SK-N-MC (cell line): Measurements from ENCODE around the gene UTP3.

ENCODE experiments used
- DNase-seq: peaks from one replicate; pipeline ENCODE4 v3.0.0-alpha.2; 2011; ENCODE audit warnings: low read depth, low spot score
- H3K27ac ChIP-seq: fragments of 200-600 bp; sonication (generic); 2 replicates; pipeline ENCODE4 v1.5.1; 2016; ENCODE audit warnings: mixed run types
- H3K36me3 ChIP-seq: fragments of 200-600 bp; sonication (generic); 2 replicates; pipeline ENCODE4 v1.6.1; 2017; ENCODE audit warnings: antibody characterized with exemption, low read length, mixed read lengths; ENCODE audit not compliant: insufficient read depth
- H3K4me3 ChIP-seq: fragments of 200-600 bp; sonication (generic); 2 replicates; pipeline ENCODE4 v1.5.1; 2016
- H3K9ac ChIP-seq: fragments of 200-600 bp; sonication (generic); 2 replicates; pipeline ENCODE4 v1.8.0; 2017; ENCODE audit warnings: mixed run types, mixed read lengths; ENCODE audit not compliant: insufficient read length
- H3K9me3 ChIP-seq: fragments of 200-600 bp; sonication (generic); 2 replicates; pipeline ENCODE4 v1.6.1; 2017; ENCODE audit warnings: low read depth, mild to moderate bottlenecking, antibody characterized with exemption, low read length, moderate library complexity, mixed read lengths
- EZH2 ChIP-seq: fragments of 200-600 bp; sonication (generic); IDR thresholded peaks from one replicate; pipeline ENCODE4 v1.6.1; 2017; ENCODE audit warnings: antibody characterized with exemption
- FOXP2 ChIP-seq: optimal IDR thresholded peaks from 2 replicates; pipeline ENCODE3; 2011; ENCODE audit warnings: mild to moderate bottlenecking, moderate library complexity; ENCODE audit not compliant: insufficient read depth; ENCODE audit errors: extremely low read length, control extremely low read depth
- POLR2AphosphoS5 ChIP-seq: IDR thresholded peaks from 2 replicates; pipeline ENCODE4 v1.6.1; 2012; ENCODE audit warnings: mild to moderate bottlenecking, low read depth, low read length, borderline replicate concordance

UTP3 gene

GRCh38 chr4:70666369-70666768 lies 22.0 kb upstream of the UTP3 start, which contains the start of gene JCHAIN:
Gene JCHAIN (minus strand): TSS chr4:70666508. CDS start chr4:70666490, 18 bp downstream.
- DNase-seq: no peak
- H3K36me3 ChIP-seq: no peaks in the 10 kb centered on the region
- no peak within 1 kb of the TSS for H3K27ac ChIP-seq
- H3K9ac ChIP-seq: no peak within 1 kb of the TSS
- H3K9me3 ChIP-seq: no peaks in the 10 kb centered on the region
- no peak within 1 kb of the TSS for H3K4me3 ChIP-seq
- TF ChIP-seq EZH2 (no peak), FOXP2 (no peak), POLR2AphosphoS5 (no peak)

- peak overlapping the region; percentile 42; the same call in 1 of the 2 replicates for H3K27ac ChIP-seq
- TF ChIP-seq FOXP2 (no peak), POLR2AphosphoS5 (no peak), EZH2 (no peak)
- no peaks in the 10 kb centered on the region for H3K9me3 ChIP-seq
- DNase-seq: peak; percentile 22
- H3K9ac ChIP-seq: no peak overlapping the region
- H3K4me3 ChIP-seq: no peak overlapping the region
- no peaks in the 10 kb centered on the region for H3K36me3 ChIP-seq
Observed at GRCh38 chr4:70667740-70668535, 20.4 kb upstream of the UTP3 start.

GRCh38 chr4:70670332-70671014 lies 17.9 kb upstream of the UTP3 start:
- Histone ChIP-seq H3K9ac (no peak overlapping the region), H3K9me3 (no peaks in the 10 kb centered on the region), H3K27ac (no peak overlapping the region), H3K4me3 (no peak overlapping the region), H3K36me3 (no peaks in the 10 kb centered on the region)
- TF ChIP-seq POLR2AphosphoS5: no peak
- TF ChIP-seq EZH2: no peak
- TF ChIP-seq FOXP2: no peak
- DNase-seq: no peak

- no peak for DNase-seq
- H3K9ac ChIP-seq: no peak overlapping the region
- no peaks in the 10 kb centered on the region for H3K9me3 ChIP-seq
- no peaks in the 10 kb centered on the region for H3K36me3 ChIP-seq
- no peak overlapping the region for H3K27ac ChIP-seq
- TF ChIP-seq FOXP2 (no peak), EZH2 (no peak), POLR2AphosphoS5 (no peak)
- no peak overlapping the region for H3K4me3 ChIP-seq
Observed at GRCh38 chr4:70671091-70671490, 17.2 kb upstream of the UTP3 start.

- H3K9me3 ChIP-seq: no peaks in the 10 kb centered on the region
- H3K9ac ChIP-seq: no peak overlapping the region
- no peak for DNase-seq
- TF ChIP-seq FOXP2 (no peak), POLR2AphosphoS5 (no peak), EZH2 (no peak)
- no peak overlapping the region for H3K4me3 ChIP-seq
- no peak overlapping the region for H3K27ac ChIP-seq
- H3K36me3 ChIP-seq: no peaks in the 10 kb centered on the region
Observed at GRCh38 chr4:70674191-70674590, 14.1 kb upstream of the UTP3 start.

GRCh38 chr4:70674731-70675130 lies 13.6 kb upstream of the UTP3 start:
- TF ChIP-seq EZH2: no peak
- no peak for TF ChIP-seq FOXP2
- TF ChIP-seq POLR2AphosphoS5: no peak
- Histone ChIP-seq H3K36me3 (no peaks in the 10 kb centered on the region), H3K9ac (no peak overlapping the region), H3K4me3 (no peak overlapping the region), H3K27ac (no peak overlapping the region), H3K9me3 (no peaks in the 10 kb centered on the region)
- DNase-seq: no peak

- no peaks in the 10 kb centered on the region for H3K36me3 ChIP-seq
- TF ChIP-seq EZH2 (no peak), FOXP2 (no peak), POLR2AphosphoS5 (no peak)
- no peak for DNase-seq
- H3K4me3 ChIP-seq: no peak overlapping the region
- no peak overlapping the region for H3K27ac ChIP-seq
- H3K9me3 ChIP-seq: no peaks in the 10 kb centered on the region
- H3K9ac ChIP-seq: no peak overlapping the region
Observed at GRCh38 chr4:70676554-70677090, 11.7 kb upstream of the UTP3 start.

- Histone ChIP-seq H3K9ac (peak overlapping the region; percentile 38), H3K27ac (peak overlapping the region; percentile 76), H3K9me3 (no peaks in the 10 kb centered on the region), H3K4me3 (peak overlapping the region; percentile 2; the same call in 1 of the 2 replicates), H3K36me3 (no peaks in the 10 kb centered on the region)
- DNase-seq: peak; percentile 20
- TF ChIP-seq FOXP2: no peak
- no peak for TF ChIP-seq EZH2
- no peak for TF ChIP-seq POLR2AphosphoS5
Observed at GRCh38 chr4:70678383-70678999, 9.8 kb upstream of the UTP3 start.
